OCI-M2 (cell line): ENCODE measurements around the gene HMGCLL1.

ENCODE experiments used
- DNase-seq: peaks from one replicate; lab custom pipeline; 2025; ENCODE audit not compliant: unreplicated experiment; lab: John Stamatoyannopoulos, UW

Gene HMGCLL1

GRCh38 chr6:55536391-55536956 is 42.5 kb downstream of the HMGCLL1 start:
- no peak for DNase-seq

GRCh38 chr6:55531496-55531895 is 47.5 kb downstream of the HMGCLL1 start:
- no peak for DNase-seq

GRCh38 chr6:55530931-55531330 is 48.1 kb downstream of the HMGCLL1 start:
- no peak for DNase-seq

GRCh38 chr6:55528624-55529023 is 50.4 kb downstream of the HMGCLL1 start:
- no peak for DNase-seq

GRCh38 chr6:55524441-55524840 is 54.6 kb downstream of the HMGCLL1 start:
- DNase-seq, result no peak

GRCh38 chr6:55518529-55519060 is 60.4 kb downstream of the HMGCLL1 start:
- no peak for DNase-seq

- DNase-seq, result no peak
Measured at GRCh38 chr6:55516736-55517135, 62.3 kb downstream of the HMGCLL1 start.

- no peak for DNase-seq
Measured at GRCh38 chr6:55512904-55513303, 66.1 kb downstream of the HMGCLL1 start.

- no peak for DNase-seq
Measured at GRCh38 chr6:55511122-55511800, 67.7 kb downstream of the HMGCLL1 start.

GRCh38 chr6:55499591-55499990 is 79.4 kb downstream of the HMGCLL1 start:
- DNase-seq, result no peak

GRCh38 chr6:55497694-55498093 is 81.3 kb downstream of the HMGCLL1 start:
- DNase-seq, result no peak

- no peak for DNase-seq
Measured at GRCh38 chr6:55496201-55496600, 82.8 kb downstream of the HMGCLL1 start.

GRCh38 chr6:55495277-55495676 is 83.7 kb downstream of the HMGCLL1 start:
- no peak for DNase-seq

GRCh38 chr6:55494411-55494810 is 84.6 kb downstream of the HMGCLL1 start:
- no peak for DNase-seq

- no peak for DNase-seq
Measured at GRCh38 chr6:55492259-55492658, 86.7 kb downstream of the HMGCLL1 start.

GRCh38 chr6:55490871-55491270 is 88.1 kb downstream of the HMGCLL1 start:
- DNase-seq, result no peak

- no peak for DNase-seq
Measured at GRCh38 chr6:55474382-55474781, 104.6 kb downstream of the HMGCLL1 start.

- DNase-seq, result no peak
Measured at GRCh38 chr6:55473722-55474121, 105.3 kb downstream of the HMGCLL1 start.

- no peak for DNase-seq
Measured at GRCh38 chr6:55469951-55470366, 109.0 kb downstream of the HMGCLL1 start.

GRCh38 chr6:55456016-55456415 is 123.0 kb downstream of the HMGCLL1 start:
- DNase-seq, result no peak

GRCh38 chr6:55450005-55450404 is 129.0 kb downstream of the HMGCLL1 start:
- no peak for DNase-seq

GRCh38 chr6:55449225-55449624 is 129.8 kb downstream of the HMGCLL1 start:
- DNase-seq, result no peak

- DNase-seq, result no peak
Measured at GRCh38 chr6:55448451-55448850, 130.5 kb downstream of the HMGCLL1 start.
